ENCODE measurements around the gene AKT1S1. TPM values are rescaled to one million over a fixed set of nuclear protein-coding genes. Genes with fewer than 3 reads are reported as not detected.

Gene AKT1S1
- total RNA-seq, 4 donors from 2014 or later: 16.2 to 31.0 (median 20.4) TPM

DNA sequence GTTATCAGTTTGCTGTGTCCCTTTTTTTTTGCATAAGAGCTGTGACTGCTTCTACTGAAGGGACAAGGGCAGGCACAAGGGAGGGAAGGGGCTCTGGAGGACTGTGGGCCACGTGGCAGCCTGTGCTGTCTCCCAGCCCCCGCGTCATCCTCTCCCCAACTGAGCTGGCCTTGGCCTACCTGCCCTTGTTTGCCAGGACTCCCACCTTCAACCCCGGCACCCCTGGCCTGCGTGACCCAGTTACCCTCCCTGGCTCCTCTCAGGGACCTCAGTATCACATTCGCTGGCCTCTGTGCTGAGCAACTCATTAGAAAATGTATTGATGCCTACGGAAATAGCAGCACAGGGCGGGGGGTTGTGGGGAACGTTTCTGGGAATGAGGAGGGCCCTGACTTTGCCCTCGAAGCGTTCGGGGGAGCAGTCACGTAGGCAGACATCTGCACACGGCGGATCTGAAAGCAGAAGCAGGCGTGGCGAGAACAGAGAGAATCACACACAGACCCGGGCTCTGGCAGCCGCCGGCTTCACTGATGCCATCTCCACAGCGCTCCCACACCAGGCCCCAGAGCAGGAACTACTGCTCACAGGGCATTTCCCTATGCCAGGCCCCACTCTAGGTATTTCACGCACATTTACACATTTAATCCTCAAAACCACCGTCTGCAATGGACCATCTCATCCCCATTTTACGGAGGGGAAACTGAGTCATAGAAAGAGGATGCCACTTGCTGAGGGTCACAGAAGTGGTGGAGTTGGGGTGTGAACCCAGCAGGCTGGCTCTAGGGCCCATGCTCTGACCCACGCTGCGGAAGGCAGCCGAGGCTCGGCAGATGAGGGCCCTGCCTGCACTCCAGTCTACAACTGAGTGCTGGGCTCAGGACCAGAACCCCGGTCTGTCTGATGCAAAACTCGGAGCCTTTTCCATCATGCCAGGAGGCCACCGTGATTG, 46.2 kb upstream of the AKT1S1 start:
- peaks cover 0 to 84% (median 10%) of the 10 kb centered on the region in 3 donors for H3K36me3 ChIP-seq
- H3K27me3 ChIP-seq: no peaks in the 10 kb centered on the region
- WGBS, 2 donors: 79 to 83% methylated on average over 18 to 20 of the region's 31 CpGs
- H3K9me3 ChIP-seq: no peaks in the 10 kb centered on the region
- peaks cover 9 to 39% (median 10%) of the 10 kb centered on the region in 3 donors for H3K4me1 ChIP-seq
- TF ChIP-seq, protein P1, sequence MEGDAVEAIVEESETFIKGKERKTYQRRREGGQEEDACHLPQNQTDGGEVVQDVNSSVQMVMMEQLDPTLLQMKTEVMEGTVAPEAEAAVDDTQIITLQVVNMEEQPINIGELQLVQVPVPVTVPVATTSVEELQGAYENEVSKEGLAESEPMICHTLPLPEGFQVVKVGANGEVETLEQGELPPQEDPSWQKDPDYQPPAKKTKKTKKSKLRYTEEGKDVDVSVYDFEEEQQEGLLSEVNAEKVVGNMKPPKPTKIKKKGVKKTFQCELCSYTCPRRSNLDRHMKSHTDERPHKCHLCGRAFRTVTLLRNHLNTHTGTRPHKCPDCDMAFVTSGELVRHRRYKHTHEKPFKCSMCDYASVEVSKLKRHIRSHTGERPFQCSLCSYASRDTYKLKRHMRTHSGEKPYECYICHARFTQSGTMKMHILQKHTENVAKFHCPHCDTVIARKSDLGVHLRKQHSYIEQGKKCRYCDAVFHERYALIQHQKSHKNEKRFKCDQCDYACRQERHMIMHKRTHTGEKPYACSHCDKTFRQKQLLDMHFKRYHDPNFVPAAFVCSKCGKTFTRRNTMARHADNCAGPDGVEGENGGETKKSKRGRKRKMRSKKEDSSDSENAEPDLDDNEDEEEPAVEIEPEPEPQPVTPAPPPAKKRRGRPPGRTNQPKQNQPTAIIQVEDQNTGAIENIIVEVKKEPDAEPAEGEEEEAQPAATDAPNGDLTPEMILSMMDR (IDR thresholded peaks at IDR 0.05): no peak
- no peak for TF ChIP-seq POLR2A (IDR thresholded peaks at IDR 0.05)
- no peak for DNase-seq
- H3K27ac ChIP-seq: peak overlapping the region in 1 of 4 donors; percentile 52
- intact Hi-C loops (cut with DNase I): no loop called here
- no peak overlapping the region for H3K4me3 ChIP-seq

DNA sequence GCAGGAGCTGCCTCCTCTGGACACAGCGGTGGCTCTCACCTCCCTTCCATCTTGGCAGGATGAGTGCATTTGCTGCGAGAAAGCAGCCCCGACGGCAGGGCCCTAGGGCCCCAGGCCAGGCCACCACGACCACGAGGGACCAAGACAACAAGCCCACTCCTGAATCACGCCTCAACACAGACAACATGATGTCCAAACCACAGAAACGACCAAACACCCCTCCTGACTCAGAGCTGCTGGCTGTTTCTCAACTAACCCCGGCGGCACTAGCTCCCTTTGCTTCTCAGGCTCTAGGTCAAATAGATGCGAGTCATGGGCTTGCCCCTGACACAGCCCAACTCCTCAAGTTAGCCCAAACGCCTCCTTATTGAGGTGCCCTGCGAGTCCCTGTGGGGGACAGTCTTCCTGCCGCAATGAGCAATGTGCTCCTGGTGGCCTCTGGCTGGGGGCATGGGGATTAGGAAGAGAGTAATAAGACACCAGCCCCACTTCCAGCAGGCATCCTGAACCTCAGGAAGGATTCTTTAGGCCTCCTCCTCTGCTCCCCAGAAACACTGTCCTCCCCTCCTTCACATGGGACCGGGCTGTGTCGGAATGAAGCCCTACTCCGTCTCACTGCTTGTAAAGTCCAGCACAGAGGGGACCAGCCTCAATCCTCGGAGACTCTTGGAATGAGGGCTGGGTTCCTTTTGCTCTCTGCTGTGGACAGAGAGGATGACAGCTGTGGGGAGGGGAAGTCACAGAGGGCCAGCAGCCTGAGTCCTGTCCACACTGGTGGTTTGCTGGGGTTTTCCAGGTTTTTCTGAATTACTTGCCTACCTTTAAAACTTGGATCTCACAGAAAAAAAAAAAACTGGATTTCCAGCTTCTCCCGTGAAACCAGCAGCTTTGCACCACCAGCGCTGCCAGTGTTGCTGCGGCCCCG, 45.0 kb upstream of the AKT1S1 start:
- Histone ChIP-seq H3K27me3 (no peaks in the 10 kb centered on the region), H3K36me3 (peaks cover 0 to 89% (median 10%) of the 10 kb centered on the region in 3 donors), H3K4me1 (peaks cover 0 to 27% (median 0%) of the 10 kb centered on the region in 3 donors), H3K27ac (no peak overlapping the region), H3K9me3 (no peaks in the 10 kb centered on the region), H3K4me3 (no peak overlapping the region)
- DNase-seq: no peak
- TF ChIP-seq, protein P1 (IDR thresholded peaks at IDR 0.05): no peak
- no peak for TF ChIP-seq POLR2A (IDR thresholded peaks at IDR 0.05)
- intact Hi-C loops (cut with DNase I): no loop called here
- WGBS, 2 donors: 60 to 91% methylated on average over 7 to 14 of the region's 22 CpGs

DNA sequence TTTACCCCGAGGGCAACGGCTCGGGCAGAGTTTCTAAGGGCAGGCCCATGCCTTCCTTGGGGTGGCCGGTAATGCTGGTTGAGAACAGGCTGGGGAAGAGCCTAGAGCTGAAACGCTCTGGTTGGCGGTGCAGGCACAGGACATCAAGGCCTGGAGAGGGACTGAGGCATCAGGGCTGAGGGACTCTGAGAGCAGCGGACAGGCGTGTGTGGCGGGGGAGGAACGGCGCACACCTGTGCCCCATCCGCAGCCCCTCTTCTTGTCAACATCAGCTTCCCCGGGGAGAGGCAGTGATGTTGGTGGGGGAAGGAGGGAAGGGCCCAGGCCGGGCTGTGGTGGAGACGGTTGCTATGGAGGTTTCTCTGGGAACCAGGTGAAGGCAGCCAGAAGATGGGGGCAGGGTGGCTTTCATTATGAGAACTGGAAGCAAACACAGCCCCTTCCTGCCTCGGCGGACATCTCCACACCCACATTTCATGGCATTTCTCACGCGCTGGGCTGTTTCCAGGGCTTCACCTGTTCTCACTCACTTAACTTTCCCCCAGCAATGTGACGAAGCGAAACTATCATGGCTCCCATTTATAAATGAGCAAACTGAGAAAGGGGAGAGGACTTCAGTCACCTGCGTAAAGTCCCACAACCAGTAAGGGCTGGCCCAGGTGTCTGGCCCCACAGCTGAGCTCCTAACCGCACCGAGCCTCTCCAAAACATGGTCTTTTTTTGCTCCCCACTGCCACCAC, 43.6 kb upstream of the AKT1S1 start:
- 84 to 91% methylated on average over 21 to 23 of the region's 24 CpGs for WGBS, 2 donors
- no peaks in the 10 kb centered on the region for H3K9me3 ChIP-seq
- no peak overlapping the region for H3K4me3 ChIP-seq
- H3K27me3 ChIP-seq: no peaks in the 10 kb centered on the region
- TF ChIP-seq, protein P1 (IDR thresholded peaks at IDR 0.05): no peak
- TF ChIP-seq POLR2A (IDR thresholded peaks at IDR 0.05): no peak
- intact Hi-C loops (cut with DNase I): no loop called here
- H3K4me1 ChIP-seq: peaks cover 0 to 22% (median 0%) of the 10 kb centered on the region in 3 donors
- peaks cover 0 to 89% (median 12%) of the 10 kb centered on the region in 3 donors for H3K36me3 ChIP-seq
- DNase-seq: no peak
- no peak overlapping the region for H3K27ac ChIP-seq

DNA sequence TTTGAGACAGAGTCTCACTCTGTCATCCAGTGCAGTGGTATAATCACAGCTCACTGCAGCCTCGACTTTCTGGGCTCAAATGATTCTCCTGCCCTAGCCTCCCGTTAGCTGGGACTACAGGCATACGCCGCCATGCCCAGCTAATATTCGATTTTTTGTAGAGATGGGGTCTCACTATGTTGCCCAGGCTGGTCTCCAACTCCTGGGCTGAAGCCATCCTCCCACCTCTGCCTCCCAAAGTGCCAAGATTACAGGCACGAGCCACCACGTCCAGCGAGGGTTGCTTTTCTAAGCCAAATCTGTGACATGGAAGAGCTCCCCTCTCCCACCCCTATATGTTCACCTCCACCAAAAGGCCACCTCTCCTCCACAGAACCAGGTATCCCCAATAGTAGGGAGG, 40.9 kb upstream of the AKT1S1 start:
- no peaks in the 10 kb centered on the region for H3K27me3 ChIP-seq
- DNase-seq: no peak
- WGBS, 2 donors: 89 to 90% methylated on average over 7 to 8 of the region's 8 CpGs

More for the DNA sequence above, 40.9 kb upstream of the AKT1S1 start:
- TF ChIP-seq, protein P1 (IDR thresholded peaks at IDR 0.05): no peak
- TF ChIP-seq POLR2A (IDR thresholded peaks at IDR 0.05): no peak
- H3K4me1 ChIP-seq: peaks cover 0 to 6% (median 0%) of the 10 kb centered on the region in 3 donors
- H3K4me3 ChIP-seq: no peak overlapping the region
- H3K27ac ChIP-seq: no peak overlapping the region
- peaks cover 0 to 88% (median 4%) of the 10 kb centered on the region in 3 donors for H3K36me3 ChIP-seq
- no peaks in the 10 kb centered on the region for H3K9me3 ChIP-seq
- intact Hi-C loops (cut with DNase I): no loop called here
